A549 (cell line): ENCODE data around the gene TSPO2. TPM values are rescaled to one million over a fixed set of nuclear protein-coding genes. Genes with fewer than 3 reads are reported as not detected.

ENCODE experiments used
- ATAC-seq, 2 experiments: fragments of 200-7000 bp in 1 of 2; fragments of >200 bp in 1 of 2; cut with Nextera tagmentation in 1 of 2; cut with Tn5 transposase in 1 of 2; 3 replicates each; pipeline versions ENCODE4 v1.8.0 to v1.9.1; 2018 to 2020; ENCODE audit warnings: mild to moderate bottlenecking in 1 of 2, moderate library complexity in 1 of 2
- CTCF ChIA-PET: fragments of 300-600 bp; sonication (Branson Sonifier 250); formaldehyde crosslinking; extraction: SDS; loops from one replicate; lab custom pipeline; 2021; ENCODE audit warnings: antibody characterized with exemption, inconsistent platforms; lab: Yijun Ruan, JAX
- POLR2A ChIA-PET: fragments of 350-600 bp; formaldehyde crosslinking; extraction: SDS; loops from one replicate; lab custom pipeline; 2021; ENCODE audit warnings: antibody characterized with exemption, inconsistent platforms; lab: Yijun Ruan, JAX
- DNase-seq, 2 experiments: peaks; one replicate each; pipeline versions ENCODE4 v3.0.0 to v3.0.0-alpha.2; 2011 to 2016; ENCODE audit warnings: low read depth in 1 of 2, low spot score in 1 of 2
- FAIRE-seq: peaks from 2 replicates; lab custom pipeline; 2011; peaks lifted over from hg19 to GRCh38; lab: Jason Lieb, UNC
- H3K27ac ChIP-seq, 2 experiments: fragments of >200 bp; sonication (Bioruptor Twin); formaldehyde crosslinking; 3 replicates each; pipeline ENCODE4 v1.5.1; 2016 to 2017
- H3K4me1 ChIP-seq: fragments of >200 bp; sonication (Bioruptor Twin); formaldehyde crosslinking; 3 replicates; pipeline ENCODE4 v1.6.1; 2016
- H3K4me2 ChIP-seq: fragments of >200 bp; sonication (Bioruptor Twin); formaldehyde crosslinking; 3 replicates; pipeline ENCODE4 v1.6.1; 2016
- H3K4me3 ChIP-seq: fragments of >200 bp; sonication (Bioruptor Twin); formaldehyde crosslinking; 3 replicates; pipeline ENCODE4 v1.5.1; 2016
- H3K9me3 ChIP-seq: fragments of >200 bp; sonication (Bioruptor Twin); formaldehyde crosslinking; 3 replicates; pipeline ENCODE4 v1.6.1; 2016
- BCL3 ChIP-seq: fragments of >200 bp; sonication (Bioruptor Twin); formaldehyde crosslinking; IDR thresholded peaks from 3 replicates; pipeline ENCODE4 v1.6.1; 2016
- BHLHE40 ChIP-seq: IDR thresholded peaks from 2 replicates; pipeline ENCODE4 v1.6.1; 2012; ENCODE audit warnings: low read depth, low read length, inconsistent platforms
- CHD4 ChIP-seq: fragments of 200-600 bp; sonication (generic); IDR thresholded peaks from 2 replicates; pipeline ENCODE4 v1.6.1; 2016; ENCODE audit warnings: antibody characterized with exemption, mild to moderate bottlenecking, borderline replicate concordance
- EHF ChIP-seq: fragments of 250-450 bp; sonication (Bioruptor Pico); IDR thresholded peaks from 2 replicates; pipeline ENCODE4 v1.5.0; 2020; ENCODE audit warnings: mild to moderate bottlenecking
- EP300 ChIP-seq, 2 experiments: fragments of >200 bp; sonication (Bioruptor Twin); formaldehyde crosslinking; IDR thresholded peaks; 2 replicates in 1 of 2; 3 replicates in 1 of 2; pipeline ENCODE4 v1.6.1; 2016 to 2017
- ESRRA ChIP-seq: fragments of 150-350 bp; IDR thresholded peaks from 2 replicates; pipeline ENCODE4 v1.6.1; 2014; ENCODE audit warnings: mild to moderate bottlenecking, low read length, borderline replicate concordance
- FOSL2 ChIP-seq, 2 experiments: fragments of 450-650 bp in 1 of 2; fragments of >200 bp in 1 of 2; sonication (Bioruptor Twin) in 1 of 2; formaldehyde crosslinking; IDR thresholded peaks; 2 replicates each; pipeline versions ENCODE4 v1.5.0 to v1.6.1; 2016 to 2020; ENCODE audit warnings: mild to moderate bottlenecking in 1 of 2, moderate library complexity in 1 of 2
- GATA3 ChIP-seq: IDR thresholded peaks from 2 replicates; pipeline ENCODE4 v1.6.1; 2012; ENCODE audit warnings: borderline replicate concordance
- HMGXB4 ChIP-seq: fragments of 250-450 bp; sonication (Bioruptor Pico); IDR thresholded peaks from 2 replicates; pipeline ENCODE4 v1.5.0; 2021; ENCODE audit warnings: mild to moderate bottlenecking, moderate library complexity, borderline replicate concordance
- HOXB13 ChIP-seq: fragments of 250-450 bp; sonication (Bioruptor Pico); IDR thresholded peaks from 2 replicates; pipeline ENCODE4 v1.5.0; 2020; ENCODE audit warnings: low read depth, mild to moderate bottlenecking, moderate library complexity
- HOXB5 ChIP-seq: fragments of 250-450 bp; sonication (Bioruptor Pico); IDR thresholded peaks from 2 replicates; pipeline ENCODE4 v1.5.0; 2020; ENCODE audit warnings: mild to moderate bottlenecking, moderate library complexity
- JUN ChIP-seq, 2 experiments: fragments of >200 bp; sonication (Bioruptor Twin); formaldehyde crosslinking; IDR thresholded peaks; 2 replicates in 1 of 2; 3 replicates in 1 of 2; pipeline ENCODE4 v1.6.1; 2016 to 2017
- JUNB ChIP-seq: fragments of >200 bp; sonication (Bioruptor Twin); formaldehyde crosslinking; IDR thresholded peaks from 2 replicates; pipeline ENCODE4 v1.6.1; 2016
- MAFK ChIP-seq: fragments of 450-650 bp; IDR thresholded peaks from 2 replicates; pipeline ENCODE4 v1.6.1; 2014; ENCODE audit not compliant: partially characterized antibody
- MAZ ChIP-seq: fragments of 150-350 bp; IDR thresholded peaks from 2 replicates; pipeline ENCODE4 v1.6.1; 2014; ENCODE audit warnings: antibody characterized with exemption, low read depth, low read length, borderline replicate concordance
- NFE2L2 ChIP-seq: fragments of 150-350 bp; conservative IDR thresholded peaks from 2 replicates; pipeline ENCODE4 v1.6.1; 2014; ENCODE audit warnings: low read length
- NR3C1 ChIP-seq: fragments of >200 bp; sonication (Bioruptor Twin); formaldehyde crosslinking; IDR thresholded peaks from 3 replicates; pipeline ENCODE4 v1.6.1; 2017
- PHF8 ChIP-seq: fragments of 200-600 bp; sonication (generic); IDR thresholded peaks from 2 replicates; pipeline ENCODE4 v1.6.1; 2016; ENCODE audit warnings: low read depth, mild to moderate bottlenecking, antibody characterized with exemption, moderate library complexity, borderline replicate concordance
- POLR2A ChIP-seq: IDR thresholded peaks from 2 replicates; pipeline ENCODE4 v1.6.1; 2012; ENCODE audit warnings: mild to moderate bottlenecking, low read length
- POLR2AphosphoS2 ChIP-seq: conservative IDR thresholded peaks from 2 replicates; pipeline ENCODE4 v1.6.1; 2012; ENCODE audit warnings: low read length, improper control_type of control experiment, inconsistent platforms
- RFX5 ChIP-seq: fragments of 450-650 bp; IDR thresholded peaks from 2 replicates; pipeline ENCODE4 v1.7.1; 2014; ENCODE audit warnings: antibody characterized with exemption, mild to moderate bottlenecking, moderate library complexity
- RNF2 ChIP-seq: fragments of 200-600 bp; sonication (generic); IDR thresholded peaks from 2 replicates; pipeline ENCODE4 v1.6.1; 2016; ENCODE audit warnings: low read depth, mild to moderate bottlenecking, antibody characterized with exemption, moderate library complexity, borderline replicate concordance
- TFCP2L1 ChIP-seq: fragments of 250-450 bp; sonication (Bioruptor Pico); IDR thresholded peaks from 2 replicates; pipeline ENCODE4 v1.5.0; 2021; ENCODE audit warnings: mild to moderate bottlenecking
- TP53 ChIP-seq: fragments of 250-450 bp; sonication (Bioruptor Pico); IDR thresholded peaks from 2 replicates; pipeline ENCODE4 v1.5.0; 2021; ENCODE audit warnings: mild to moderate bottlenecking, moderate library complexity
- ZC3H11A ChIP-seq: fragments of 450-650 bp; IDR thresholded peaks from 2 replicates; pipeline ENCODE4 v1.6.1; 2014; ENCODE audit warnings: antibody characterized with exemption, mild to moderate bottlenecking
- ZFP36 ChIP-seq: fragments of 450-650 bp; IDR thresholded peaks from 2 replicates; pipeline ENCODE4 v1.6.1; 2014; ENCODE audit warnings: borderline replicate concordance; ENCODE audit not compliant: partially characterized antibody
- ZNF302 ChIP-seq: fragments of 250-450 bp; sonication (Bioruptor Pico); IDR thresholded peaks from 2 replicates; pipeline ENCODE4 v1.9.0; 2021; ENCODE audit warnings: inconsistent platforms, mild to moderate bottlenecking, moderate library complexity
- ZSCAN20 ChIP-seq: fragments of 250-450 bp; sonication (Bioruptor Pico); IDR thresholded peaks from 2 replicates; pipeline ENCODE4 v1.8.0; 2022; ENCODE audit warnings: mild to moderate bottlenecking, moderate library complexity
- WGBS: methylation state at CpG from one replicate; pipeline ENCODE4 v1.1.6; 2017; ENCODE audit errors: missing lambda C conversion rate; 5-methylcytosine and 5-hydroxymethylcytosine counted together
- polyA plus RNA-seq, 4 experiments: library from polyadenylated mRNA; depleted of rRNA in 3 of 4; stranded (reverse); fragments of >200 nt; fragmentation: RNase III in 1 of 4; extraction: RNeasy Plus Mini Kit Qiagen cat#74134 plus additional on column Dnase treatment in 1 of 4; gene quantifications; 2 replicates in 3 of 4; 3 replicates in 1 of 4; pipeline ENCODE4 v1.2.3, GENCODE V29; 2011 to 2017
- TF ChIP-seq, protein P1 (sequence below): IDR thresholded peaks from 2 replicates; pipeline ENCODE4 v1.6.1; 2012
- TF ChIP-seq, protein P2 (sequence below): IDR thresholded peaks from 2 replicates; pipeline ENCODE4 v1.6.1; 2012; ENCODE audit warnings: low read depth, borderline replicate concordance

The TSPO2 gene
- polyA plus RNA-seq, 2 of the 4 experiments (the other 2 are of a cell fraction): not detected

- CTCF ChIA-PET: interaction anchor here (1.2 kb wide), 1 partner anchor 33 kb away, joined by 3 read pairs; no protein-coding TSS in a partner anchor
- Histone ChIP-seq H3K4me1 (peaks cover 22% of the 10 kb centered on the region; the same call in 2 of the 3 replicates), H3K27ac (peak within 1 kb of the TSS; percentile 98 to 99), H3K9me3 (no peaks in the 10 kb centered on the region), H3K4me3 (peak within 1 kb of the TSS; percentile 97), H3K4me2 (peak within 1 kb of the TSS; percentile 93)
- FAIRE-seq (no peak), DNase-seq (no peak)
- POLR2A ChIA-PET: interaction anchor here (0.6 to 1.2 kb wide), 5 partner anchors 31 to 248 kb away, joined by 3 to 4 read pairs (median 3); no protein-coding TSS in a partner anchor
- TF ChIP-seq TFCP2L1 (CRISPR knock-in tag) (no peak), BHLHE40 (no peak), TP53 (CRISPR knock-in tag) (no peak), ZC3H11A (no peak), RFX5 (peak; percentile 70; the same call in 1 of the 2 replicates), POLR2A (no peak; the same call in 1 of the 2 replicates), POLR2AphosphoS2 (no peak), ESRRA (no peak), JUN (IDR thresholded peaks at IDR 0.05) (no peak), NR3C1 (no peak)
- TF ChIP-seq, protein P1, sequence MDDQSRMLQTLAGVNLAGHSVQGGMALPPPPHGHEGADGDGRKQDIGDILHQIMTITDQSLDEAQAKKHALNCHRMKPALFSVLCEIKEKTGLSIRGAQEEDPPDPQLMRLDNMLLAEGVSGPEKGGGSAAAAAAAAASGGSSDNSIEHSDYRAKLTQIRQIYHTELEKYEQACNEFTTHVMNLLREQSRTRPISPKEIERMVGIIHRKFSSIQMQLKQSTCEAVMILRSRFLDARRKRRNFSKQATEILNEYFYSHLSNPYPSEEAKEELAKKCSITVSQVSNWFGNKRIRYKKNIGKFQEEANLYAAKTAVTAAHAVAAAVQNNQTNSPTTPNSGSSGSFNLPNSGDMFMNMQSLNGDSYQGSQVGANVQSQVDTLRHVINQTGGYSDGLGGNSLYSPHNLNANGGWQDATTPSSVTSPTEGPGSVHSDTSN: 0 out of 2 replicates have a peak, but pooled peaks have one; percentile 21
- TF ChIP-seq, all 56 proteins: peak for 2
- WGBS: 1% methylated on average over 13 of the region's 37 CpGs
- ATAC-seq: peak; percentile 86 to 91
Measured at GRCh38 chr6:41072836-41073202, 30.6 kb downstream of the TSPO2 start, which contains the start of gene NFYA. NFYA (plus strand) TSS chr6:41072974; CDS start chr6:41079090, 6,116 bp downstream.

DNA sequence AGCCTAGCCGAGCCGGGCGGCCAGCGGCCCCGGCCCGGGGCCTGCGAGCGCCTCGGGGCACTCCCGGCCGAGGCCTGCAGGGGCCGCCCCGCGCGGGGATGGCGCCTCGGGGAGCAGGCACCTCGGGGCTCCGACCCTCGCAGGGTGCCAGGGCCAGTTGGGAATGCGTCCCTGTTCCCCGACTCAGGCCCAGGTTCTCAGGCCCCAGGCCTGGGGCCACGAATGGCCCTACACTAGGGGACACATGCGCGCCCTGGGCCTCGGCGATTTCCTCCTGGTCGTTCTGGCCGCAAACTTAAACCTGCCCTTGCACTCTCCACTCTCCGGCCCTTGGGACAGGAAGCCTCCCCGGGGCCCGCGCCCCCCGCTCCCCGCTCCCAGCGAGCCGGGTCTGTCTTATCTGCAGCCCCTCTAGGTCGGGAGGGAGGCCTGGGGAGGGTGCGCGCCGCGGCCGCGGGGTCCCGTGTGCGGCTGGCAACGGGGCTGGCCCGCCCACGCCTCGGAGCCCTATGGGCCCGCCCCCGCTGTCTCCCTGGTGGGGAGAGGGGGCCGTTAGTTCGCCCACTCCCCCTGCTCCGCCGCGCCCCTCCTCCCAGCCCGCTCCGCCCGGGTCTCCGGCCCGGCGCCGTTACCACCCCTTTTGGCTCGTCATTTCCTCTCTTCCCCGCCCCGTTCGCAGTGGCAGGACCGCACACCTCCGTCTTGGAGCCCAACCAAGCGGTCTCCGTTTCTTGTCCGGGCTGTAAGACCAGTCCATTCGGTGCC lies 31.1 kb downstream of the TSPO2 start:
- Histone ChIP-seq H3K4me3 (peak overlapping the region; percentile 97), H3K9me3 (no peaks in the 10 kb centered on the region), H3K4me1 (peaks cover 22% of the 10 kb centered on the region; the same call in 2 of the 3 replicates), H3K4me2 (peak overlapping the region; percentile 93), H3K27ac (peak overlapping the region; percentile 98 to 99)
- WGBS: 2% methylated on average over 11 of the region's 74 CpGs
- no peak for FAIRE-seq
- peak; percentile 51 to 53 for ATAC-seq
- ChIA-PET POLR2A (interaction anchor here (1.0 to 1.2 kb wide), 3 partner anchors 30 to 247 kb away, joined by 3 to 4 read pairs (median 3); no protein-coding TSS in a partner anchor), CTCF (interaction anchor here (1.2 kb wide), 1 partner anchor 34 kb away, joined by 3 read pairs; no protein-coding TSS in a partner anchor)
- peak; percentile 58 to 71 for DNase-seq
- TF ChIP-seq GATA3: no peak
- no peak for TF ChIP-seq NFE2L2
- TF ChIP-seq, protein P1: no peak
- TF ChIP-seq HMGXB4: no peak
- TF ChIP-seq ZFP36: no peak
- TF ChIP-seq JUN (IDR thresholded peaks at IDR 0.05): peak; percentile 34 to 39; a peak in 3 of 5 replicates
- no peak for TF ChIP-seq HOXB13 (CRISPR knock-in tag)
- no peak for TF ChIP-seq EHF (CRISPR knock-in tag)
- TF ChIP-seq, protein P2, sequence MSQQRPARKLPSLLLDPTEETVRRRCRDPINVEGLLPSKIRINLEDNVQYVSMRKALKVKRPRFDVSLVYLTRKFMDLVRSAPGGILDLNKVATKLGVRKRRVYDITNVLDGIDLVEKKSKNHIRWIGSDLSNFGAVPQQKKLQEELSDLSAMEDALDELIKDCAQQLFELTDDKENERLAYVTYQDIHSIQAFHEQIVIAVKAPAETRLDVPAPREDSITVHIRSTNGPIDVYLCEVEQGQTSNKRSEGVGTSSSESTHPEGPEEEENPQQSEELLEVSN: no peak
- TF ChIP-seq HOXB5 (CRISPR knock-in tag): no peak
- TF ChIP-seq RNF2: no peak
- TF ChIP-seq CHD4: no peak
- TF ChIP-seq ZC3H11A: no peak
- TF ChIP-seq ZNF302 (CRISPR knock-in tag): no peak
- TF ChIP-seq RFX5: no peak
- TF ChIP-seq FOSL2 (IDR thresholded peaks at IDR 0.05): no peak
- TF ChIP-seq FOSL2 (CRISPR knock-in tag; IDR thresholded peaks at IDR 0.05): no peak
- no peak for TF ChIP-seq ZSCAN20
- 0 out of 3 replicates have a peak, but pooled peaks have one; percentile 24 for TF ChIP-seq BCL3
- TF ChIP-seq ESRRA: no peak
- no peak for TF ChIP-seq EP300 (IDR thresholded peaks at IDR 0.05)
- TF ChIP-seq PHF8: peak; percentile 52; the same call in 1 of the 2 replicates
- TF ChIP-seq TP53 (CRISPR knock-in tag): 0 out of 2 replicates have a peak, but pooled peaks have one; percentile 66
- TF ChIP-seq MAZ: no peak
- no peak for TF ChIP-seq JUNB
- no peak for TF ChIP-seq MAFK
